Parathyroid adenoma (tissue), 2 donors: ENCODE results near the gene ZSWIM5.
"Not testable (repeated sequence)": the region's sequence is repeated elsewhere in the genome, so short reads cannot be mapped to it uniquely, and the experiment has no call there.

Experiments
- H2AFZ ChIP-seq: fragments of 300-600 bp; sonication (generic); one replicate; pipeline ENCODE4 v1.7.0; 2017; ENCODE audit warnings: antibody characterized with exemption, mild to moderate bottlenecking
- H3K27ac ChIP-seq: fragments of 300-600 bp; sonication (generic); one replicate; pipeline ENCODE4 v1.7.0; 2017
- H3K27me3 ChIP-seq: fragments of 300-600 bp; sonication (generic); one replicate; pipeline ENCODE4 v1.7.0; 2017; ENCODE audit warnings: low read length; ENCODE audit not compliant: control insufficient read depth, insufficient read depth
- H3K36me3 ChIP-seq: fragments of 300-600 bp; sonication (generic); one replicate; pipeline ENCODE4 v1.7.0; 2017; ENCODE audit warnings: low read length; ENCODE audit not compliant: control insufficient read depth, insufficient read depth
- H3K4me1 ChIP-seq: fragments of 300-600 bp; sonication (generic); one replicate; pipeline ENCODE4 v1.7.0; 2017; ENCODE audit warnings: control low read depth
- H3K4me2 ChIP-seq: fragments of 300-600 bp; sonication (generic); one replicate; pipeline ENCODE4 v1.7.0; 2017; ENCODE audit warnings: low read length
- H3K4me3 ChIP-seq: fragments of 300-600 bp; sonication (generic); one replicate; pipeline ENCODE4 v1.7.0; 2017; ENCODE audit warnings: low read depth, low read length
- H3K79me2 ChIP-seq: fragments of 300-600 bp; sonication (generic); one replicate; pipeline ENCODE4 v1.7.0; 2017; ENCODE audit warnings: control low read depth
- H3K9ac ChIP-seq: fragments of 300-600 bp; sonication (generic); one replicate; pipeline ENCODE4 v1.7.0; 2017; ENCODE audit warnings: mild to moderate bottlenecking
- H3K9me3 ChIP-seq: fragments of 300-600 bp; sonication (generic); one replicate; pipeline ENCODE4 v1.7.0; 2017; ENCODE audit warnings: low read length; ENCODE audit not compliant: control insufficient read depth
- TF ChIP-seq, protein P1 (sequence below): fragments of 300-600 bp; sonication (generic); IDR thresholded peaks from one replicate; pipeline ENCODE4 v1.7.0; 2017; ENCODE audit warnings: antibody characterized with exemption, mild to moderate bottlenecking
- donor health status: primary hyperparathyroidism.

The ZSWIM5 gene

DNA sequence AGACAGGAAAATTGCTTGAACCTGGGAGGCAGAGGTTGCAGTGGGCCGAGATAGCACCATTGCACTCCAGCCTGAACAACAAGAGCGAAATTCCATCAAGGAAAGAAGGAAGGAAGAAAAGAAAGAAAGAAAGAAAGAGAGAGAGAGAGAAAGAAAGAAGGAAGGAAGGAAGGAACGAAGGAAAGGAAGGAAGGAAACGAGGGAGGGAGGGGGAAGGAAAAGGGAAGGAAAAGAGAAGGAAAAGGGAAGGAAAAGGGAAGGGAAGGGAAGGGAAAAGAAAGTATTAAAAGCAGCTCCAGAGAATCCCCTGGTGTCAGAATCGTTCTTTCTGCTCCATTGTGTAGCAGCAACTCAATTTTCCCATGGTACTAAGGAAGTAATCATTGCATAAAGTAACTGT, 19.2 kb upstream of the ZSWIM5 start:
- Histone ChIP-seq H3K27me3 (no peaks in the 10 kb centered on the region), H3K27ac (no peak overlapping the region), H3K36me3 (no peaks in the 10 kb centered on the region), H3K4me3 (no peak overlapping the region), H3K4me2 (no peak overlapping the region), H3K9me3 (no peaks in the 10 kb centered on the region), H3K79me2 (no peaks in the 10 kb centered on the region), H3K9ac (no peak overlapping the region), H3K4me1 (no peaks in the 10 kb centered on the region), H2AFZ (no peak overlapping the region)
- TF ChIP-seq, protein P1, sequence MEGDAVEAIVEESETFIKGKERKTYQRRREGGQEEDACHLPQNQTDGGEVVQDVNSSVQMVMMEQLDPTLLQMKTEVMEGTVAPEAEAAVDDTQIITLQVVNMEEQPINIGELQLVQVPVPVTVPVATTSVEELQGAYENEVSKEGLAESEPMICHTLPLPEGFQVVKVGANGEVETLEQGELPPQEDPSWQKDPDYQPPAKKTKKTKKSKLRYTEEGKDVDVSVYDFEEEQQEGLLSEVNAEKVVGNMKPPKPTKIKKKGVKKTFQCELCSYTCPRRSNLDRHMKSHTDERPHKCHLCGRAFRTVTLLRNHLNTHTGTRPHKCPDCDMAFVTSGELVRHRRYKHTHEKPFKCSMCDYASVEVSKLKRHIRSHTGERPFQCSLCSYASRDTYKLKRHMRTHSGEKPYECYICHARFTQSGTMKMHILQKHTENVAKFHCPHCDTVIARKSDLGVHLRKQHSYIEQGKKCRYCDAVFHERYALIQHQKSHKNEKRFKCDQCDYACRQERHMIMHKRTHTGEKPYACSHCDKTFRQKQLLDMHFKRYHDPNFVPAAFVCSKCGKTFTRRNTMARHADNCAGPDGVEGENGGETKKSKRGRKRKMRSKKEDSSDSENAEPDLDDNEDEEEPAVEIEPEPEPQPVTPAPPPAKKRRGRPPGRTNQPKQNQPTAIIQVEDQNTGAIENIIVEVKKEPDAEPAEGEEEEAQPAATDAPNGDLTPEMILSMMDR = no peak

DNA sequence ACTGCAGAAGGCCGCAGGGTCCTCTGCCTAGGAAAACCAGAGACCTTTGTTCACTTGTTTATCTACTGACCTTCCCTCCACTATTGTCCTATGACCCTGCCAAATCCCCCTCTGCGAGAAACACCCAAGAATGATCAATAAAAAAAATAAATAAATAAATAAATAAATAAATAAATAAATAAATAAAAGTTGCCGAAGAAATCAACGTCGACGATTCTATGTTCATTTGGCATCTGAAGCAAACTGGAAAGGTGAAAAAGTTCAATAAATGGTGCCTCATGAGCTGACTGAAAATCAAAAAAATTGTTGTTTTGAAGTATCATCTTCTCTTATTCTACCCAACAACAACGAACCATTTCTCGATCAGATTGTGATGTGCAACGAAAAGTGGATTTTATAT, 17.3 kb upstream of the ZSWIM5 start:
- H3K27me3 ChIP-seq, H3K27ac ChIP-seq, H3K4me2 ChIP-seq, H3K4me3 ChIP-seq, H3K9me3 ChIP-seq, H3K4me1 ChIP-seq, H3K79me2 ChIP-seq, H3K36me3 ChIP-seq, H3K9ac ChIP-seq, H2AFZ ChIP-seq: not testable (repeated sequence)

DNA sequence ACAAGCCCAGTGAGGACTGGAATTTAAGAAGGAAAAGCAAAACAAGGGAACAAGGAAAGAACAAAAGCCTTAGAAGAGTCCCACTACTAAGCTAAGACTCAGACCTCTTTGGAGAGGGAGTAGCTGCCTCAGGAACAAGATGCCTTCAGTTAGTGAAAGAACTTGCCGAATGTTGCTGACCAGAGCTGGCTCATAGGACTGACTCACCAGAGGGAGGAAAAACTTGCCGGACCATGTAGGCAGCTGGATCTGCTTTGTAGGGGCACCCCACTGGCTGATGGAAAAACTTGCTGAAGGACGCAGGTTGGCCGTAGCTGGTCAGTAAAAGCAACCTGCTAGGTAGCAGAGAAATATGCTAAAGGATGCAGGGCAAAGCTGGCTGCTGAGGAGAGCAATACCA, 15.3 kb upstream of the ZSWIM5 start:
- Histone ChIP-seq H3K4me2 (no peak overlapping the region), H3K9me3 (no peaks in the 10 kb centered on the region), H3K9ac (no peak overlapping the region), H2AFZ (no peak overlapping the region), H3K79me2 (no peaks in the 10 kb centered on the region), H3K27ac (no peak overlapping the region), H3K36me3 (no peaks in the 10 kb centered on the region), H3K4me1 (no peaks in the 10 kb centered on the region), H3K4me3 (no peak overlapping the region), H3K27me3 (no peaks in the 10 kb centered on the region)
- TF ChIP-seq, protein P1 = no peak

DNA sequence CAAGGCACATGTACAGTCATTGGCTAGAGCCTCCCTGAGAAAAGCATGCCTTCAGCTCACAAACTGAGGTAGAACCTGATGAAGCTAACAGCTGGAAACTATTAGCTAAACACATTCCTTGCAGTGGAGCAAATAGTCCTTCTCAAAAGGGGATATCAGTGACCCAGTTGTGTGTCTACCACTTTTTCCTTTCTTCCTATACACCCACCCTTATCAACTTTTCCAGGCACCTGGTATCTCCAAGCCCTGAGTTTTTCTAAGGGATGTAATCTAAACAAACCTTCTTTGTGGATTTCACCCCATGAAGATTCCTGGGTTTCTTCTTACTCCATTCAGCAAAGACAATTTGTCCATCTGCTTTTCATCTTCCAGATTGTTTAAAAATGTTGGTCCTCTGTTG, 10.5 kb upstream of the ZSWIM5 start:
- Histone ChIP-seq H3K4me3 (no peak overlapping the region), H3K4me2 (no peak overlapping the region), H3K27me3 (no peaks in the 10 kb centered on the region), H2AFZ (no peak overlapping the region), H3K9ac (no peak overlapping the region), H3K79me2 (no peaks in the 10 kb centered on the region), H3K27ac (no peak overlapping the region), H3K9me3 (no peaks in the 10 kb centered on the region), H3K36me3 (no peaks in the 10 kb centered on the region), H3K4me1 (no peaks in the 10 kb centered on the region)
- TF ChIP-seq, protein P1 = no peak

DNA sequence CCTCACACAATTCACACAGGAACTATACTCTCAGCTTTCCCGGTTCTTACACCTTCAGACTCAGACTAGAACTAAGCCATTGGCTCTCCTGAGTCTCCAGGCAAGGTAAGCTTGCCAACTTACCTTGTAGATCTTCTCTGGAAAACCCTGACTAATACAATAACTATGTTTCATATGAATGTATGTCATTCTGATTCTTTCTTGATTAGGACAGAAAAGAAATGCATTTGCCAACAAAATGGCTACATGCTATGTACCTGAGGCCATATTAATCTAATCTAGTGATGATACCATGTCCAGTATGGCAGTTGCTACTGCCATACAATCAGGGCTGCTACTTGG, 9.8 kb upstream of the ZSWIM5 start:
- TF ChIP-seq, protein P1 = no peak
- Histone ChIP-seq H3K9me3 (no peaks in the 10 kb centered on the region), H3K9ac (no peak overlapping the region), H3K4me3 (no peak overlapping the region), H3K4me2 (no peak overlapping the region), H2AFZ (no peak overlapping the region), H3K36me3 (no peaks in the 10 kb centered on the region), H3K27me3 (no peaks in the 10 kb centered on the region), H3K27ac (no peak overlapping the region), H3K79me2 (no peaks in the 10 kb centered on the region), H3K4me1 (no peaks in the 10 kb centered on the region)
